GM21717 (cell line): ENCODE results near the gene GRID2.
A peak's percentile ranks its signal among the peaks of the same experiment; 100 is the strongest.
"Not testable (repeated sequence)": the region's sequence is repeated elsewhere in the genome, so short reads cannot be mapped to it uniquely, and the experiment has no call there.

ENCODE experiments used
- ATAC-seq: cut with Tn5 transposase; IDR thresholded peaks from one replicate; pipeline ENCODE4 v1.9.1; 2021; ENCODE audit warnings: mild to moderate bottlenecking, moderate library complexity; ENCODE audit not compliant: unreplicated experiment

The GRID2 gene

GRCh38 chr4:93289241-93289640 is 985.5 kb downstream of the GRID2 start:
- no peak for ATAC-seq

GRCh38 chr4:93289831-93290230 is 986.1 kb downstream of the GRID2 start:
- no peak for ATAC-seq

GRCh38 chr4:93299118-93299517 is 995.4 kb downstream of the GRID2 start:
- ATAC-seq = peak; percentile 65

- not testable (repeated sequence) for ATAC-seq
Observed at GRCh38 chr4:93300780-93301555, 997.2 kb downstream of the GRID2 start.

GRCh38 chr4:93302310-93302709 is 998.5 kb downstream of the GRID2 start:
- ATAC-seq = no peak

GRCh38 chr4:93303440-93303839 is 999.7 kb downstream of the GRID2 start:
- ATAC-seq = peak; percentile 67

GRCh38 chr4:93312299-93312698 is 1008.5 kb downstream of the GRID2 start:
- ATAC-seq = no peak

- no peak for ATAC-seq
Observed at GRCh38 chr4:93313197-93313596, 1009.4 kb downstream of the GRID2 start.

- ATAC-seq = no peak
Observed at GRCh38 chr4:93317057-93317456, 1013.3 kb downstream of the GRID2 start.

GRCh38 chr4:93317561-93317960 is 1013.8 kb downstream of the GRID2 start:
- no peak for ATAC-seq

GRCh38 chr4:93319041-93319440 is 1015.3 kb downstream of the GRID2 start:
- ATAC-seq = no peak

GRCh38 chr4:93320356-93320755 is 1016.6 kb downstream of the GRID2 start:
- ATAC-seq = no peak

GRCh38 chr4:93327346-93327745 is 1023.6 kb downstream of the GRID2 start:
- ATAC-seq = no peak

- peak; percentile 94 for ATAC-seq
Observed at GRCh38 chr4:93334003-93334402, 1030.2 kb downstream of the GRID2 start.

- ATAC-seq = no peak
Observed at GRCh38 chr4:93337196-93337595, 1033.4 kb downstream of the GRID2 start.

GRCh38 chr4:93342738-93343137 is 1039.0 kb downstream of the GRID2 start:
- ATAC-seq = no peak

- no peak for ATAC-seq
Observed at GRCh38 chr4:93346840-93347239, 1043.1 kb downstream of the GRID2 start.

- ATAC-seq = no peak
Observed at GRCh38 chr4:93348896-93349295, 1045.1 kb downstream of the GRID2 start.

GRCh38 chr4:93351846-93352245 is 1048.1 kb downstream of the GRID2 start:
- ATAC-seq = no peak

- no peak for ATAC-seq
Observed at GRCh38 chr4:93355411-93355810, 1051.6 kb downstream of the GRID2 start.

GRCh38 chr4:93359586-93359985 is 1055.8 kb downstream of the GRID2 start:
- ATAC-seq = no peak

GRCh38 chr4:93366169-93366755 is 1062.5 kb downstream of the GRID2 start:
- ATAC-seq = not testable (repeated sequence)

- no peak for ATAC-seq
Observed at GRCh38 chr4:93368968-93369367, 1065.2 kb downstream of the GRID2 start.
